ENCODE measurements around the gene SYCE3. TPM values are rescaled to one million over a fixed set of nuclear protein-coding genes. Genes with fewer than 3 reads are reported as not detected.
A peak's percentile ranks its signal among the peaks of the same experiment; 100 is the strongest.

The SYCE3 gene
- total and polyA plus RNA-seq, 9 of the 15 experiments (the other 6 are each of a cell fraction or from before 2014, with no cell fraction given) = 0.56 TPM; not detected in 8

DNA sequence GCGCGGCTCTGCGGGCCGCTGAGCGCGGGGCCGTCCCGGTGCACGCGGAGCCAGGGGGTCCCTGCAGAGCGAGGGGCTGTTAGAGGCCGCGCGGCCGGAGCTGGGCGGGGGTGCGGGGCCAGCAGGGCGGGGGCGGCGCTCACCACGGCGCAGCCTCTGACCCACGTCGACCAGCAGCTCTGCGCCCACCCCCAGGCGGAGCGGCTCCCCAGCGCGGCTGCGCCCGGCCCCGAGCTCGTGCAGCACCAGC, 36.9 kb downstream of the SYCE3 start:
- Histone ChIP-seq H3K4me2 (ENCODE audit: insufficient read depth, low read length) (peak overlapping the region; percentile 88), H3K4me1 (replicated peaks in 1 of 2; ENCODE audit: control insufficient read depth in 2 of 2, insufficient read depth in 2 of 2, low read length in 2 of 2) (peaks cover 8 to 69% of the 10 kb centered on the region in 2 experiments; a peak in 4 of 5 replicates), H3K79me2 (ENCODE audit: control insufficient read depth, insufficient read depth, low read length) (peaks cover 34% of the 10 kb centered on the region), H3K9me3 (replicated peaks; ENCODE audit: control insufficient read depth, insufficient read depth, low read depth, low read length) (no peaks in the 10 kb centered on the region), H4K20me1 (replicated peaks; ENCODE audit: control insufficient read depth, insufficient read depth, low read length) (peaks cover 12% of the 10 kb centered on the region; the same call in 1 of the 2 replicates), H3K27me3 (ENCODE audit: control insufficient read depth in 2 of 2, insufficient read depth in 2 of 2, low read length in 2 of 2) (no peaks in the 10 kb centered on the region), H3K27ac (ENCODE audit: extremely low read depth, low read depth, low read length) (peak overlapping the region; percentile 89), H3K9me1 (ENCODE audit: control insufficient read depth, insufficient read depth, low read length) (no peaks in the 10 kb centered on the region), H2AFZ (ENCODE audit: low read depth, low read length) (peak overlapping the region; percentile 82), H3K4me3 (peak overlapping the region; percentile 71), H3K36me3 (ENCODE audit: control insufficient read depth, insufficient read depth, low read length) (peaks cover 39% of the 10 kb centered on the region; the same call in 1 of the 3 replicates), H3K9ac (ENCODE audit: insufficient read depth in 1 of 2, low read depth in 2 of 2, low read length in 2 of 2) (peak overlapping the region; percentile 86 to 96)
- intact Hi-C loops (cut with micrococcal nuclease) = loop anchor here (1.0 to 5.0 kb wide), 2 partner anchors 9 to 37 kb away; partner anchors contain the start of gene SYCE3
- no peak for FAIRE-seq
- BruUV-seq (replicated peaks) = no TSS peak
- no peak for DNase-seq (ENCODE audit: extremely low read depth in 1 of 4, low spot score in 3 of 4)
- CTCF ChIA-PET (ENCODE audit: low intra/inter-chr PET ratio) = interaction anchor here (1.2 kb wide), 1 partner anchor 50 kb away, joined by 3 read pairs; no protein-coding TSS in a partner anchor
- no peak for ATAC-seq
- no CpG with 5 or more reads among the region's 33 CpGs for WGBS (ENCODE audit: insufficient coverage, low coverage, missing lambda C conversion rate)
- POLR2A ChIA-PET = interaction anchor here (0.7 to 5.3 kb wide), 7 partner anchors 11 to 57 kb away, joined by 3 to 65 read pairs (median 5); partner anchors contain the start of genes CHKB, LMF2, NCAPH2 and SYCE3
- in situ Hi-C loops (cut with MboI) = no loop called here
- TF ChIP-seq TOE1 (IDR thresholded peaks at IDR 0.05; ENCODE audit: borderline replicate concordance) (no peak), TOE1 (CRISPR knock-in tag; IDR thresholded peaks at IDR 0.05; ENCODE audit: borderline replicate concordance, low read depth) (no peak), GTF2E2 (tag; IDR thresholded peaks at IDR 0.05) (0 out of 2 replicates have a peak, but pooled peaks have one; percentile 49), ZNF707 (CRISPR knock-in tag; conservative IDR thresholded peaks at IDR 0.05) (no peak), BACH1 (tag; IDR thresholded peaks at IDR 0.05) (no peak), ZBTB17 (CRISPR knock-in tag; IDR thresholded peaks at IDR 0.05) (no peak), U2AF1 (optimal IDR thresholded peaks at IDR 0.05; ENCODE audit: low read depth, low read length) (no peak), SMARCE1 (IDR thresholded peaks at IDR 0.05) (no peak), NFRKB (IDR thresholded peaks at IDR 0.05; ENCODE audit: low read depth) (no peak), MCM3 (IDR thresholded peaks at IDR 0.05) (no peak), NRF1 (conservative IDR thresholded peaks at IDR 0.05 in 1 of 2, IDR thresholded peaks at IDR 0.05 in 1 of 2) (no peak), ZNF431 (CRISPR knock-in tag; IDR thresholded peaks at IDR 0.05) (no peak), BCL6 (CRISPR knock-in tag; IDR thresholded peaks at IDR 0.05) (no peak), POLR2H (tag; IDR thresholded peaks at IDR 0.05; ENCODE audit: low read depth) (0 out of 2 replicates have a peak, but pooled peaks have one; percentile 1), ZNF175 (CRISPR knock-in tag; IDR thresholded peaks at IDR 0.05; ENCODE audit: low read depth) (no peak), SIRT6 (IDR thresholded peaks at IDR 0.05; ENCODE audit: low read depth, low read length) (no peak), GABPB2 (CRISPR knock-in tag; conservative IDR thresholded peaks at IDR 0.05) (no peak), PHB2 (IDR thresholded peaks at IDR 0.05; ENCODE audit: low read depth) (no peak), COPS2 (conservative IDR thresholded peaks at IDR 0.05) (no peak)
- TF ChIP-seq, protein P1, sequence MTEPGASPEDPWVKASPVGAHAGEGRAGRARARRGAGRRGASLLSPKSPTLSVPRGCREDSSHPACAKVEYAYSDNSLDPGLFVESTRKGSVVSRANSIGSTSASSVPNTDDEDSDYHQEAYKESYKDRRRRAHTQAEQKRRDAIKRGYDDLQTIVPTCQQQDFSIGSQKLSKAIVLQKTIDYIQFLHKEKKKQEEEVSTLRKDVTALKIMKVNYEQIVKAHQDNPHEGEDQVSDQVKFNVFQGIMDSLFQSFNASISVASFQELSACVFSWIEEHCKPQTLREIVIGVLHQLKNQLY (CRISPR knock-in tag; conservative IDR thresholded peaks at IDR 0.05) = no peak
- TF ChIP-seq, protein P2, sequence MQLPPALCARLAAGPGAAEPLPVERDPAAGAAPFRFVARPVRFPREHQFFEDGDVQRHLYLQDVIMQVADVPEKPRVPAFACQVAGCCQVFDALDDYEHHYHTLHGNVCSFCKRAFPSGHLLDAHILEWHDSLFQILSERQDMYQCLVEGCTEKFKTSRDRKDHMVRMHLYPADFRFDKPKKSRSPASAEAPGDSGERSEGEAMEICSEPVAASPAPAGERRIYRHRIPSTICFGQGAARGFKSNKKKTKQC (CRISPR knock-in tag; IDR thresholded peaks at IDR 0.05) = no peak
- TF ChIP-seq, protein P3, sequence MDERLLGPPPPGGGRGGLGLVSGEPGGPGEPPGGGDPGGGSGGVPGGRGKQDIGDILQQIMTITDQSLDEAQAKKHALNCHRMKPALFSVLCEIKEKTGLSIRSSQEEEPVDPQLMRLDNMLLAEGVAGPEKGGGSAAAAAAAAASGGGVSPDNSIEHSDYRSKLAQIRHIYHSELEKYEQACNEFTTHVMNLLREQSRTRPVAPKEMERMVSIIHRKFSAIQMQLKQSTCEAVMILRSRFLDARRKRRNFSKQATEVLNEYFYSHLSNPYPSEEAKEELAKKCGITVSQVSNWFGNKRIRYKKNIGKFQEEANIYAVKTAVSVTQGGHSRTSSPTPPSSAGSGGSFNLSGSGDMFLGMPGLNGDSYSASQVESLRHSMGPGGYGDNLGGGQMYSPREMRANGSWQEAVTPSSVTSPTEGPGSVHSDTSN (CRISPR knock-in tag; IDR thresholded peaks at IDR 0.05; ENCODE audit: low read depth) = no peak
- TF ChIP-seq, protein P3 (tag; conservative IDR thresholded peaks at IDR 0.05; ENCODE audit: low read depth) = no peak

Measured in K562 (cell line).